BJ (cell line): Measurements from ENCODE around the gene MTHFSD. TPM values are rescaled to one million over a fixed set of nuclear protein-coding genes. Genes with fewer than 3 reads are reported as not detected.
A peak's percentile ranks its signal among the peaks of the same experiment; 100 is the strongest.

Experiments used
- CTCF ChIA-PET: fragments of 350-600 bp; formaldehyde crosslinking; extraction: SDS; loops from one replicate; lab custom pipeline; 2021; ENCODE audit warnings: antibody characterized with exemption, inconsistent platforms; lab: Yijun Ruan, JAX
- POLR2A ChIA-PET: fragments of 300-600 bp; sonication (Branson Sonifier 250); formaldehyde crosslinking; extraction: SDS; loops from one replicate; lab custom pipeline; 2021; ENCODE audit warnings: antibody characterized with exemption; lab: Charles Lee
- DNase-seq: peaks from one replicate; pipeline ENCODE4 v3.0.0-alpha.2; 2011; ENCODE audit warnings: low read depth
- H3K27me3 ChIP-seq: 2 replicates; pipeline ENCODE4 v1.6.0; 2011; ENCODE audit warnings: low read length; ENCODE audit not compliant: control insufficient read depth, insufficient read depth
- H3K36me3 ChIP-seq: 2 replicates; pipeline ENCODE4 v1.5.1; 2011; ENCODE audit warnings: low read length; ENCODE audit not compliant: control insufficient read depth, insufficient read depth
- H3K4me3 ChIP-seq: 2 replicates; pipeline ENCODE4 v1.5.1; 2011; ENCODE audit warnings: low read depth, mild to moderate bottlenecking, control low read depth, low read length
- polyA plus RNA-seq: library from polyadenylated mRNA; depleted of rRNA; stranded (reverse); fragments of >200 nt; gene quantifications from 2 replicates; pipeline ENCODE4 v1.2.3, GENCODE V29; 2011
- TF ChIP-seq, protein P1 (sequence below): IDR thresholded peaks from 2 replicates; pipeline ENCODE4 v1.5.1; 2011; ENCODE audit warnings: low read depth, mild to moderate bottlenecking, control low read depth, inconsistent platforms, low read length, moderate library complexity; ENCODE audit not compliant: insufficient read depth

Gene MTHFSD
- polyA plus RNA-seq, 1 experiment = 17.2 TPM

GRCh38 chr16:86519007-86519648, 35.9 kb downstream of the MTHFSD start:
- ChIA-PET POLR2A (no interaction called here), CTCF (interaction anchor here (0.7 to 7.0 kb wide), 28 partner anchors 9 to 699 kb away, joined by 3 to 367 read pairs (median 5); partner anchors contain the start of gene FOXF1)
- peaks cover 5% of the 10 kb centered on the region for H3K36me3 ChIP-seq
- peaks cover under 1% of the 10 kb centered on the region for H3K27me3 ChIP-seq
- no peak for DNase-seq
- TF ChIP-seq, protein P1, sequence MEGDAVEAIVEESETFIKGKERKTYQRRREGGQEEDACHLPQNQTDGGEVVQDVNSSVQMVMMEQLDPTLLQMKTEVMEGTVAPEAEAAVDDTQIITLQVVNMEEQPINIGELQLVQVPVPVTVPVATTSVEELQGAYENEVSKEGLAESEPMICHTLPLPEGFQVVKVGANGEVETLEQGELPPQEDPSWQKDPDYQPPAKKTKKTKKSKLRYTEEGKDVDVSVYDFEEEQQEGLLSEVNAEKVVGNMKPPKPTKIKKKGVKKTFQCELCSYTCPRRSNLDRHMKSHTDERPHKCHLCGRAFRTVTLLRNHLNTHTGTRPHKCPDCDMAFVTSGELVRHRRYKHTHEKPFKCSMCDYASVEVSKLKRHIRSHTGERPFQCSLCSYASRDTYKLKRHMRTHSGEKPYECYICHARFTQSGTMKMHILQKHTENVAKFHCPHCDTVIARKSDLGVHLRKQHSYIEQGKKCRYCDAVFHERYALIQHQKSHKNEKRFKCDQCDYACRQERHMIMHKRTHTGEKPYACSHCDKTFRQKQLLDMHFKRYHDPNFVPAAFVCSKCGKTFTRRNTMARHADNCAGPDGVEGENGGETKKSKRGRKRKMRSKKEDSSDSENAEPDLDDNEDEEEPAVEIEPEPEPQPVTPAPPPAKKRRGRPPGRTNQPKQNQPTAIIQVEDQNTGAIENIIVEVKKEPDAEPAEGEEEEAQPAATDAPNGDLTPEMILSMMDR = no peak
- no peak overlapping the region for H3K4me3 ChIP-seq

GRCh38 chr16:86517652-86518258, 37.3 kb downstream of the MTHFSD start:
- H3K27me3 ChIP-seq = no peaks in the 10 kb centered on the region; the same call in 1 of the 2 replicates
- H3K36me3 ChIP-seq = peaks cover 13% of the 10 kb centered on the region
- TF ChIP-seq, protein P1 = peak; percentile 90
- ChIA-PET POLR2A (interaction anchor here (0.6 kb wide), 3 partner anchors 8 to 813 kb away, joined by 3 to 6 read pairs (median 3); no protein-coding TSS in a partner anchor), CTCF (interaction anchor here (0.6 to 7.0 kb wide), 78 partner anchors 10 to 1870 kb away, joined by 3 to 367 read pairs (median 4); no protein-coding TSS in a partner anchor)
- H3K4me3 ChIP-seq = no peak overlapping the region
- no peak for DNase-seq

- TF ChIP-seq, protein P1 = no peak
- Histone ChIP-seq H3K27me3 (no peaks in the 10 kb centered on the region; the same call in 1 of the 2 replicates), H3K4me3 (no peak overlapping the region), H3K36me3 (peaks cover 15% of the 10 kb centered on the region)
- CTCF ChIA-PET = interaction anchor here (0.5 to 7.0 kb wide), 58 partner anchors 9 to 1869 kb away, joined by 3 to 367 read pairs (median 5); no protein-coding TSS in a partner anchor
- DNase-seq = no peak
- POLR2A ChIA-PET = interaction anchor here (0.6 kb wide), 1 partner anchor 236 kb away, joined by 3 read pairs; no protein-coding TSS in a partner anchor
Observed at GRCh38 chr16:86517033-86517432, 38.0 kb downstream of the MTHFSD start.

GRCh38 chr16:86516623-86517003, 38.4 kb downstream of the MTHFSD start:
- no peak for DNase-seq
- H3K27me3 ChIP-seq = no peaks in the 10 kb centered on the region; the same call in 1 of the 2 replicates
- POLR2A ChIA-PET = no interaction called here
- peaks cover 15% of the 10 kb centered on the region for H3K36me3 ChIP-seq
- CTCF ChIA-PET = interaction anchor here (0.5 to 7.0 kb wide), 33 partner anchors 8 to 695 kb away, joined by 3 to 367 read pairs (median 7); no protein-coding TSS in a partner anchor
- H3K4me3 ChIP-seq = no peak overlapping the region
- TF ChIP-seq, protein P1 = no peak
